Measurements from ENCODE around the gene LTB4R.

LTB4R gene

DNA sequence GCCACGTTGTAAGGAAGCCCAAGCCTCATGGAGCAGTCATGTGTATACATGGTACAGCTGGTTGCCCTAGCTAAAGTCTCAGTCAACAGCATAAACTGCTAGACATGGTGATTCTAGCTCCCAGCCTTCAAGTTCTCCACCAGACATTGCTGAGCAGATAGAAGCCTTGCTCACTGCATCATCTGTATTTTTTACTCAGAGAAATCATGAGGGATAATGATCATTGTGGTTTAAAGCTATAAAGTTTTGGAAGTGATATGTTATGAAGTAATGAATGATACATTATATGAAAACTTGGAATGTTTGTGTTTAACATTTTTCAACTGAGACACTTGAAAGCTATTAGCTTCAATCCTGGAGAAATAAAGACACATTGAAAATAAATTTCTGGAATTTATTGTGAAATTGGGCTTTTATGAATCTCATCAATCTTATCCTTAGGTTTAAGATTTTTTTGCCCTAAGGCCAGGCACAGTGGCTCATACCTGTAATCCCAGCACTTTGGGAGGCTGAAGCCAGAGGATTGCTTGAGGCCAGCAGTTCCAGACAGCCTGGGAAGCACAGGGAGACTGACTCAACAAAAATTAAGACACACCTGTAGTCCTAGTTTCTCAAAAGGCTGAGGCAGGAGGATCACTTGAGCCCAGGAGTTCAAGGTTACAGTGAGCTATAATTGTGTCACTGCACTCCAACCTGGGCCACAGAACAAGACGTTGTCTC lies 51.1 kb downstream of the LTB4R start (continued):
- TF ChIP-seq, protein P1, sequence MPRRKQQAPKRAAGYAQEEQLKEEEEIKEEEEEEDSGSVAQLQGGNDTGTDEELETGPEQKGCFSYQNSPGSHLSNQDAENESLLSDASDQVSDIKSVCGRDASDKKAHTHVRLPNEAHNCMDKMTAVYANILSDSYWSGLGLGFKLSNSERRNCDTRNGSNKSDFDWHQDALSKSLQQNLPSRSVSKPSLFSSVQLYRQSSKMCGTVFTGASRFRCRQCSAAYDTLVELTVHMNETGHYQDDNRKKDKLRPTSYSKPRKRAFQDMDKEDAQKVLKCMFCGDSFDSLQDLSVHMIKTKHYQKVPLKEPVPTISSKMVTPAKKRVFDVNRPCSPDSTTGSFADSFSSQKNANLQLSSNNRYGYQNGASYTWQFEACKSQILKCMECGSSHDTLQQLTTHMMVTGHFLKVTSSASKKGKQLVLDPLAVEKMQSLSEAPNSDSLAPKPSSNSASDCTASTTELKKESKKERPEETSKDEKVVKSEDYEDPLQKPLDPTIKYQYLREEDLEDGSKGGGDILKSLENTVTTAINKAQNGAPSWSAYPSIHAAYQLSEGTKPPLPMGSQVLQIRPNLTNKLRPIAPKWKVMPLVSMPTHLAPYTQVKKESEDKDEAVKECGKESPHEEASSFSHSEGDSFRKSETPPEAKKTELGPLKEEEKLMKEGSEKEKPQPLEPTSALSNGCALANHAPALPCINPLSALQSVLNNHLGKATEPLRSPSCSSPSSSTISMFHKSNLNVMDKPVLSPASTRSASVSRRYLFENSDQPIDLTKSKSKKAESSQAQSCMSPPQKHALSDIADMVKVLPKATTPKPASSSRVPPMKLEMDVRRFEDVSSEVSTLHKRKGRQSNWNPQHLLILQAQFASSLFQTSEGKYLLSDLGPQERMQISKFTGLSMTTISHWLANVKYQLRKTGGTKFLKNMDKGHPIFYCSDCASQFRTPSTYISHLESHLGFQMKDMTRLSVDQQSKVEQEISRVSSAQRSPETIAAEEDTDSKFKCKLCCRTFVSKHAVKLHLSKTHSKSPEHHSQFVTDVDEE (CRISPR knock-in tag; IDR thresholded peaks at IDR 0.05) = no peak
- no peak for TF ChIP-seq SNAI2 (CRISPR knock-in tag; IDR thresholded peaks at IDR 0.05)
- TF ChIP-seq, protein P2, sequence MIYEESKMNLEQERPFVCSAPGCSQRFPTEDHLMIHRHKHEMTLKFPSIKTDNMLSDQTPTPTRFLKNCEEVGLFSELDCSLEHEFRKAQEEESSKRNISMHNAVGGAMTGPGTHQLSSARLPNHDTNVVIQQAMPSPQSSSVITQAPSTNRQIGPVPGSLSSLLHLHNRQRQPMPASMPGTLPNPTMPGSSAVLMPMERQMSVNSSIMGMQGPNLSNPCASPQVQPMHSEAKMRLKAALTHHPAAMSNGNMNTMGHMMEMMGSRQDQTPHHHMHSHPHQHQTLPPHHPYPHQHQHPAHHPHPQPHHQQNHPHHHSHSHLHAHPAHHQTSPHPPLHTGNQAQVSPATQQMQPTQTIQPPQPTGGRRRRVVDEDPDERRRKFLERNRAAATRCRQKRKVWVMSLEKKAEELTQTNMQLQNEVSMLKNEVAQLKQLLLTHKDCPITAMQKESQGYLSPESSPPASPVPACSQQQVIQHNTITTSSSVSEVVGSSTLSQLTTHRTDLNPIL (CRISPR knock-in tag; IDR thresholded peaks at IDR 0.05; ENCODE audit: low read depth) = no peak
- TF ChIP-seq PPARA (CRISPR knock-in tag; IDR thresholded peaks at IDR 0.05; ENCODE audit: borderline replicate concordance) = no peak

DNA sequence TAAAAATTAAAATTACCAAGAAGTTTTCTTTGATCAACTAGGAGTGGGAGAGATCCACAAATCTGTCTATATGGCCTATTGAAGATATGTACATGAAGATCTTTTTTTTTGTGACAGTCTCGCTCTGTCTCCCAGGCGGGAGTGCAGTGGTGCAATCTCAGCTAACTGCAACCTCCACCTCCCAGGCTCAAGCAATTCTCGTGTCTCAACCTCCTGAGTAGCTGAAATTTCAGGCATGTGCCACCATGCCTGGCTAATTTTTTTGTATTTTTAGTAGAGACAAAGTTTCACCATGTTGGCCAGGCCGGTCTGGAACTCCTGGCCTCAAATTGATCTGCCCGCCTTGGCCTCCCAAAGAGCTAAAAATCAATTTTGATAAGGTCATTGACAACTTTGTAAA lies 52.1 kb downstream of the LTB4R start:
- ATAC-seq = no peak
- TF ChIP-seq SNAI2 (CRISPR knock-in tag; IDR thresholded peaks at IDR 0.05) = no peak
- no peak for TF ChIP-seq ZFP3 (CRISPR knock-in tag; IDR thresholded peaks at IDR 0.05)
- TF ChIP-seq, protein P3, sequence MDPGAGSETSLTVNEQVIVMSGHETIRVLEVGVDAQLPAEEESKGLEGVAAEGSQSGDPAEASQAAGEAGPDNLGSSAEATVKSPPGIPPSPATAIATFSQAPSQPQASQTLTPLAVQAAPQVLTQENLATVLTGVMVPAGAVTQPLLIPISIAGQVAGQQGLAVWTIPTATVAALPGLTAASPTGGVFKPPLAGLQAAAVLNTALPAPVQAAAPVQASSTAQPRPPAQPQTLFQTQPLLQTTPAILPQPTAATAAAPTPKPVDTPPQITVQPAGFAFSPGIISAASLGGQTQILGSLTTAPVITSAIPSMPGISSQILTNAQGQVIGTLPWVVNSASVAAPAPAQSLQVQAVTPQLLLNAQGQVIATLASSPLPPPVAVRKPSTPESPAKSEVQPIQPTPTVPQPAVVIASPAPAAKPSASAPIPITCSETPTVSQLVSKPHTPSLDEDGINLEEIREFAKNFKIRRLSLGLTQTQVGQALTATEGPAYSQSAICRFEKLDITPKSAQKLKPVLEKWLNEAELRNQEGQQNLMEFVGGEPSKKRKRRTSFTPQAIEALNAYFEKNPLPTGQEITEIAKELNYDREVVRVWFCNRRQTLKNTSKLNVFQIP (CRISPR knock-in tag; IDR thresholded peaks at IDR 0.05; ENCODE audit: borderline replicate concordance, low read depth) = no peak
- TF ChIP-seq ARNTL (CRISPR knock-in tag; IDR thresholded peaks at IDR 0.05; ENCODE audit: borderline replicate concordance, low read depth) = no peak
- TF ChIP-seq GLIS3 (CRISPR knock-in tag; IDR thresholded peaks at IDR 0.05) = no peak
- TF ChIP-seq ZC3H10 (CRISPR knock-in tag; IDR thresholded peaks at IDR 0.05) = no peak
- TF ChIP-seq, protein P4, sequence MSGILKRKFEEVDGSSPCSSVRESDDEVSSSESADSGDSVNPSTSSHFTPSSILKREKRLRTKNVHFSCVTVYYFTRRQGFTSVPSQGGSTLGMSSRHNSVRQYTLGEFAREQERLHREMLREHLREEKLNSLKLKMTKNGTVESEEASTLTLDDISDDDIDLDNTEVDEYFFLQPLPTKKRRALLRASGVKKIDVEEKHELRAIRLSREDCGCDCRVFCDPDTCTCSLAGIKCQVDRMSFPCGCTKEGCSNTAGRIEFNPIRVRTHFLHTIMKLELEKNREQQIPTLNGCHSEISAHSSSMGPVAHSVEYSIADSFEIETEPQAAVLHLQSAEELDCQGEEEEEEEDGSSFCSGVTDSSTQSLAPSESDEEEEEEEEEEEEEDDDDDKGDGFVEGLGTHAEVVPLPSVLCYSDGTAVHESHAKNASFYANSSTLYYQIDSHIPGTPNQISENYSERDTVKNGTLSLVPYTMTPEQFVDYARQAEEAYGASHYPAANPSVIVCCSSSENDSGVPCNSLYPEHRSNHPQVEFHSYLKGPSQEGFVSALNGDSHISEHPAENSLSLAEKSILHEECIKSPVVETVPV (CRISPR knock-in tag; IDR thresholded peaks at IDR 0.05) = no peak
- TF ChIP-seq TOX (CRISPR knock-in tag; IDR thresholded peaks at IDR 0.05; ENCODE audit: borderline replicate concordance) = no peak
- no peak for TF ChIP-seq ZNF70 (CRISPR knock-in tag; IDR thresholded peaks at IDR 0.05)
- TF ChIP-seq BACH2 (CRISPR knock-in tag; IDR thresholded peaks at IDR 0.05; ENCODE audit: borderline replicate concordance) = no peak
- no peak for TF ChIP-seq OSR1 (CRISPR knock-in tag; IDR thresholded peaks at IDR 0.05)
- no peak for TF ChIP-seq PPARA (CRISPR knock-in tag; IDR thresholded peaks at IDR 0.05; ENCODE audit: borderline replicate concordance)
- TF ChIP-seq, protein P1 (CRISPR knock-in tag; IDR thresholded peaks at IDR 0.05) = no peak
- no peak for TF ChIP-seq ISL1 (CRISPR knock-in tag; IDR thresholded peaks at IDR 0.05)
- TF ChIP-seq ZNF8 (CRISPR knock-in tag; IDR thresholded peaks at IDR 0.05) = no peak
- TF ChIP-seq CSDC2 (CRISPR knock-in tag; IDR thresholded peaks at IDR 0.05) = no peak
- TF ChIP-seq ESRRG (CRISPR knock-in tag; IDR thresholded peaks at IDR 0.05) = no peak
- no peak for TF ChIP-seq ZNF565 (CRISPR knock-in tag; conservative IDR thresholded peaks at IDR 0.05; ENCODE audit: low read depth)

DNA sequence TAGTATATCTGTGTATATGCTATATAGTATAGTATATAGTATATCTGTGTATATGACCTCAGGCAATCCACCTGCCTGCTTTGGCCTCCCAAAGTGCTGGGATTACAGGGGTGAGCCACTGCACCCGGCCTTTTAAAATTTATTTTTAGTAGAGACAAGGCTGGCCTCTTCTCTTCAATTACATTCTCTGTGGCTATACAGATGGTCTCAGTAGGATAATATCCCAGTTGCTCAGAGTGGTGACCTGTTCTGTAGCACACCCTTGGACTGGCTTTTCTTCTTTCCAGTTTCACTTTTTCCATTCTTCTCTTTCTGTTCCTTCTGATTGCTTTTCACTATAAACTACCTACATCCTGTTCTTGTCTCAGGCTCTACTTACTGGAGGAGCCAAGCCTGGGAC lies 53.5 kb downstream of the LTB4R start:
- TF ChIP-seq ISL1 (CRISPR knock-in tag; IDR thresholded peaks at IDR 0.05) = no peak
- no peak for TF ChIP-seq TOX (CRISPR knock-in tag; IDR thresholded peaks at IDR 0.05; ENCODE audit: borderline replicate concordance)
- TF ChIP-seq, protein P5, sequence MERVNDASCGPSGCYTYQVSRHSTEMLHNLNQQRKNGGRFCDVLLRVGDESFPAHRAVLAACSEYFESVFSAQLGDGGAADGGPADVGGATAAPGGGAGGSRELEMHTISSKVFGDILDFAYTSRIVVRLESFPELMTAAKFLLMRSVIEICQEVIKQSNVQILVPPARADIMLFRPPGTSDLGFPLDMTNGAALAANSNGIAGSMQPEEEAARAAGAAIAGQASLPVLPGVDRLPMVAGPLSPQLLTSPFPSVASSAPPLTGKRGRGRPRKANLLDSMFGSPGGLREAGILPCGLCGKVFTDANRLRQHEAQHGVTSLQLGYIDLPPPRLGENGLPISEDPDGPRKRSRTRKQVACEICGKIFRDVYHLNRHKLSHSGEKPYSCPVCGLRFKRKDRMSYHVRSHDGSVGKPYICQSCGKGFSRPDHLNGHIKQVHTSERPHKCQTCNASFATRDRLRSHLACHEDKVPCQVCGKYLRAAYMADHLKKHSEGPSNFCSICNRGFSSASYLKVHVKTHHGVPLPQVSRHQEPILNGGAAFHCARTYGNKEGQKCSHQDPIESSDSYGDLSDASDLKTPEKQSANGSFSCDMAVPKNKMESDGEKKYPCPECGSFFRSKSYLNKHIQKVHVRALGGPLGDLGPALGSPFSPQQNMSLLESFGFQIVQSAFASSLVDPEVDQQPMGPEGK (CRISPR knock-in tag; IDR thresholded peaks at IDR 0.05; ENCODE audit: borderline replicate concordance) = no peak
- no peak for TF ChIP-seq ZNF565 (CRISPR knock-in tag; conservative IDR thresholded peaks at IDR 0.05; ENCODE audit: low read depth)
- TF ChIP-seq BACH2 (CRISPR knock-in tag; IDR thresholded peaks at IDR 0.05; ENCODE audit: borderline replicate concordance) = no peak
- TF ChIP-seq ESRRG (CRISPR knock-in tag; IDR thresholded peaks at IDR 0.05) = no peak
- no peak for TF ChIP-seq ZFP3 (CRISPR knock-in tag; IDR thresholded peaks at IDR 0.05)
- no peak for TF ChIP-seq OSR1 (CRISPR knock-in tag; IDR thresholded peaks at IDR 0.05)
- ATAC-seq = no peak

Data from SK-N-SH treated with all-trans-retinoic acid at 6 μM for 48 hours (cell line).